Measurements from ENCODE around the gene PRPF40A.

The PRPF40A gene

GRCh38 chr2:152617456-152618192 lies 99.6 kb downstream of the PRPF40A start:
- Histone ChIP-seq H3K27ac (ENCODE audit: low read length) (no peak overlapping the region), H2AFZ (ENCODE audit: low read depth, low read length) (no peak overlapping the region), H3K79me2 (ENCODE audit: insufficient read depth, low read length) (no peaks in the 10 kb centered on the region)

GRCh38 chr2:152615177-152615576 lies 102.1 kb downstream of the PRPF40A start:
- Histone ChIP-seq H3K79me2 (ENCODE audit: insufficient read depth, low read length) (no peaks in the 10 kb centered on the region), H3K36me3 (ENCODE audit: insufficient read depth, low read length) (no peaks in the 10 kb centered on the region), H3K27me3 (ENCODE audit: insufficient read depth, low read length, poor library complexity) (no peaks in the 10 kb centered on the region), H2AFZ (ENCODE audit: low read depth, low read length) (no peak overlapping the region), H4K20me1 (ENCODE audit: insufficient read depth, low read length) (no peaks in the 10 kb centered on the region), H3K9me3 (ENCODE audit: insufficient read depth, low read length, severe bottlenecking) (no peaks in the 10 kb centered on the region), H3K9ac (ENCODE audit: low read depth, low read length) (no peak overlapping the region), H3K4me1 (ENCODE audit: insufficient read depth, low read length) (no peaks in the 10 kb centered on the region), H3K4me2 (ENCODE audit: insufficient read depth, low read length) (no peak overlapping the region), H3K4me3 (ENCODE audit: low read depth in 1 of 2, low read length in 2 of 2) (no peak overlapping the region), H3K27ac (ENCODE audit: low read length) (no peak overlapping the region)
- DNase-seq = no peak
- ATAC-seq (ENCODE audit: insufficient read depth, low read depth) = no peak
- TF ChIP-seq CTCF (IDR thresholded peaks at IDR 0.05; ENCODE audit: borderline replicate concordance, extremely low read depth, low read length, poor library complexity, severe bottlenecking) = no peak
- TF ChIP-seq EZH2 (IDR thresholded peaks at IDR 0.05; ENCODE audit: borderline replicate concordance, low read depth, low read length, severe bottlenecking) = no peak

More at GRCh38 chr2:152617456-152618192, 99.6 kb downstream of the PRPF40A start:
- no peaks in the 10 kb centered on the region for H3K4me1 ChIP-seq (ENCODE audit: insufficient read depth, low read length)
- H3K27me3 ChIP-seq (ENCODE audit: insufficient read depth, low read length, poor library complexity) = no peaks in the 10 kb centered on the region
- H3K4me2 ChIP-seq (ENCODE audit: insufficient read depth, low read length) = no peak overlapping the region
- TF ChIP-seq CTCF (IDR thresholded peaks at IDR 0.05; ENCODE audit: borderline replicate concordance, extremely low read depth, low read length, poor library complexity, severe bottlenecking) (no peak), EZH2 (IDR thresholded peaks at IDR 0.05; ENCODE audit: borderline replicate concordance, low read depth, low read length, severe bottlenecking) (no peak)
- H4K20me1 ChIP-seq (ENCODE audit: insufficient read depth, low read length) = no peaks in the 10 kb centered on the region
- no peaks in the 10 kb centered on the region for H3K9me3 ChIP-seq (ENCODE audit: insufficient read depth, low read length, severe bottlenecking)
- DNase-seq (no peak), ATAC-seq (ENCODE audit: insufficient read depth, low read depth) (no peak)
- H3K4me3 ChIP-seq (ENCODE audit: low read depth in 1 of 2, low read length in 2 of 2) = no peak overlapping the region
- H3K36me3 ChIP-seq (ENCODE audit: insufficient read depth, low read length) = no peaks in the 10 kb centered on the region
- no peak overlapping the region for H3K9ac ChIP-seq (ENCODE audit: low read depth, low read length)

- no peak overlapping the region for H3K9ac ChIP-seq (ENCODE audit: low read depth, low read length)
- no peaks in the 10 kb centered on the region for H3K9me3 ChIP-seq (ENCODE audit: insufficient read depth, low read length, severe bottlenecking)
- TF ChIP-seq EZH2 (IDR thresholded peaks at IDR 0.05; ENCODE audit: borderline replicate concordance, low read depth, low read length, severe bottlenecking) (no peak), CTCF (IDR thresholded peaks at IDR 0.05; ENCODE audit: borderline replicate concordance, extremely low read depth, low read length, poor library complexity, severe bottlenecking) (no peak)
- no peaks in the 10 kb centered on the region for H3K4me1 ChIP-seq (ENCODE audit: insufficient read depth, low read length)
- H4K20me1 ChIP-seq (ENCODE audit: insufficient read depth, low read length) = no peaks in the 10 kb centered on the region
- no peak for DNase-seq
- no peak overlapping the region for H2AFZ ChIP-seq (ENCODE audit: low read depth, low read length)
- ATAC-seq (ENCODE audit: insufficient read depth, low read depth) = no peak
- no peaks in the 10 kb centered on the region for H3K36me3 ChIP-seq (ENCODE audit: insufficient read depth, low read length)
- H3K27ac ChIP-seq (ENCODE audit: low read length) = no peak overlapping the region
- H3K4me2 ChIP-seq (ENCODE audit: insufficient read depth, low read length) = no peak overlapping the region
- no peaks in the 10 kb centered on the region for H3K27me3 ChIP-seq (ENCODE audit: insufficient read depth, low read length, poor library complexity)
- H3K4me3 ChIP-seq (ENCODE audit: low read depth in 1 of 2, low read length in 2 of 2) = no peak overlapping the region
- no peaks in the 10 kb centered on the region for H3K79me2 ChIP-seq (ENCODE audit: insufficient read depth, low read length)
These were observed 104.0 kb downstream of the PRPF40A start for GRCh38 chr2:152613235-152613634.
